ENCODE measurements around the gene STPG4. TPM values are rescaled to one million over a fixed set of nuclear protein-coding genes. Genes with fewer than 3 reads are reported as not detected.

STPG4 gene
- total RNA-seq, 1 donor from 2014 or later: not detected

DNA sequence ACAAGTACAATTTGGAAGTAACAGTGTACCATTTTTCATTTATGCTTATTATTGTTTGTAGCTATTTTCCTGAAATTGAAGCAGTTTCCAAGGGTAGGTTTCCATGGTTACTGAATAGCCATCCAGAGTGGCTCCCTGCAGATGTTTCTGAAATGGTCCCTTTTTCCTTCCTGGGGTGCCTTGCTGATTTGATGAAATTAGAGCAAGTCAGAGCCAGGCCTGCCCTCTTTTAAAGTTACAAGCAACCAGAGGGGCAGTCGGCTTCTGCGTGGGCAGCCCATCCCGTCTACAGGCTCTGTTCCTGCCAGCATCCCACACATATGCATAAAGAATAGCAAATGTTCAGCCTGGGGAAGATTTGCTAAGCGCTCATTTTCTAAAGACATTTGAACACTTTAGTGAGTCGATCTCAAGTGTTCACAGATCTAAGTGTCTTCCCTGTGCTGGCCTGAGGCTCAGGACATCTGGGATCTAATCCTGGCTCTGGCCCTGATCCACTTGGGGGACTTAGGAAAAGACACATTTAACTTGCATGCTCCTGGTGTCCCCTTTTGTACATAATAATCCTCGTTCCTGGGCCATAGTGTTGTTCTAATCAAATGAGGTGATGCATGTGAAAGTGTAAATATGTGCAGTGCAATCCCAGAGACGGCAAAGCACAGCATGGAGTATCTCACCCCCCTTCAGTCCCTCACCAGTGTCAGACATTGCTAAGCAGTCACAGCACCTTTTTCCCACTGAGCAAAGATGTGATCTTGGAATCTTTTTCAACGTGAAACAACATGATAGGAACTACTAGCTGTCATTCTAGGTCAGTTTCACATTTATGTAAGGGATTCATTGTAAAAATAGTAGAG is 92.2 kb downstream of the STPG4 start:
- DNase-seq (ENCODE audit: low read depth): no peak
- H3K27me3 ChIP-seq (ENCODE audit: control insufficient read depth, insufficient read depth, low read length): no peaks in the 10 kb centered on the region
- no peaks in the 10 kb centered on the region for H3K36me3 ChIP-seq (ENCODE audit: control insufficient read depth, insufficient read depth, low read length)
- no peak overlapping the region for H3K4me3 ChIP-seq (ENCODE audit: low read depth, low read length)
- TF ChIP-seq, protein P1, sequence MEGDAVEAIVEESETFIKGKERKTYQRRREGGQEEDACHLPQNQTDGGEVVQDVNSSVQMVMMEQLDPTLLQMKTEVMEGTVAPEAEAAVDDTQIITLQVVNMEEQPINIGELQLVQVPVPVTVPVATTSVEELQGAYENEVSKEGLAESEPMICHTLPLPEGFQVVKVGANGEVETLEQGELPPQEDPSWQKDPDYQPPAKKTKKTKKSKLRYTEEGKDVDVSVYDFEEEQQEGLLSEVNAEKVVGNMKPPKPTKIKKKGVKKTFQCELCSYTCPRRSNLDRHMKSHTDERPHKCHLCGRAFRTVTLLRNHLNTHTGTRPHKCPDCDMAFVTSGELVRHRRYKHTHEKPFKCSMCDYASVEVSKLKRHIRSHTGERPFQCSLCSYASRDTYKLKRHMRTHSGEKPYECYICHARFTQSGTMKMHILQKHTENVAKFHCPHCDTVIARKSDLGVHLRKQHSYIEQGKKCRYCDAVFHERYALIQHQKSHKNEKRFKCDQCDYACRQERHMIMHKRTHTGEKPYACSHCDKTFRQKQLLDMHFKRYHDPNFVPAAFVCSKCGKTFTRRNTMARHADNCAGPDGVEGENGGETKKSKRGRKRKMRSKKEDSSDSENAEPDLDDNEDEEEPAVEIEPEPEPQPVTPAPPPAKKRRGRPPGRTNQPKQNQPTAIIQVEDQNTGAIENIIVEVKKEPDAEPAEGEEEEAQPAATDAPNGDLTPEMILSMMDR (IDR thresholded peaks at IDR 0.05; ENCODE audit: insufficient read depth, low read length, poor library complexity, severe bottlenecking): no peak

DNA sequence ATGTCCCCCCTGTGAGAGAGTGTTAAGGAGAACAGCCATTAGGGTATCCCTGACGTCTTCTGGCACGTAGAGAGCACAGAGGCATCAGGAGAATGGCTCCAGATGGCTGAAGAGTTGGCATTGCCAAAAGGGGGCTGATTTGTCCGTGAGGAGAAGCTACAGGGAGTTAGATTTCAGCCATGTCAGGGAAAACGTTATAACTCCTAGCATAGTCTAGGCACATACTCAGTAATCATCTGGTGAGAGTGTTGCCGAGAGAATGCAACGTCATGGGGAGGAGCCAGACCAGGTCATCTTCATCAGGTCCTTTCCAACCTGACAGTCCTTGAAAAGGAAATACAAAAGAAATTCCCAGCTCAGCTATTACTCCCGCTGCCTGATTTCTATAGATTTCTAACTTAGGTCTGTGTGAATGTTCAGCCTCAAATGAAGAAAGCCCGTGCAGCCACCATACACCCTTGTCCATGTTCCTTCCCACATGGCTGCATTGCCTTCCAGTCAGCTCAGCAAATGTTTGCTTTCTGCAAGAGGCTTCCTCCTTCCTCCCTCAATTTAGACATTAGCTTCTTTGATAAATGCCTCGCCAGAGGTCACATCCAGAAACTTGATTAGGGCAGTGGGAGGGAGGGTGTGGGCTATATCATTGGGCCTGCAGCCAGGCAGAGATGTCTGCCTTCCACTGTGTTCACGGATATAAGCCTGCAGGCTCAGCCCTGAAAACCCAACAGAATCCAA is 93.0 kb downstream of the STPG4 start:
- Histone ChIP-seq H3K4me3 (ENCODE audit: low read depth, low read length) (no peak overlapping the region), H3K27me3 (ENCODE audit: control insufficient read depth, insufficient read depth, low read length) (no peaks in the 10 kb centered on the region), H3K36me3 (ENCODE audit: control insufficient read depth, insufficient read depth, low read length) (no peaks in the 10 kb centered on the region)
- TF ChIP-seq, protein P1 (IDR thresholded peaks at IDR 0.05; ENCODE audit: insufficient read depth, low read length, poor library complexity, severe bottlenecking): no peak
- no peak for DNase-seq (ENCODE audit: low read depth)

DNA sequence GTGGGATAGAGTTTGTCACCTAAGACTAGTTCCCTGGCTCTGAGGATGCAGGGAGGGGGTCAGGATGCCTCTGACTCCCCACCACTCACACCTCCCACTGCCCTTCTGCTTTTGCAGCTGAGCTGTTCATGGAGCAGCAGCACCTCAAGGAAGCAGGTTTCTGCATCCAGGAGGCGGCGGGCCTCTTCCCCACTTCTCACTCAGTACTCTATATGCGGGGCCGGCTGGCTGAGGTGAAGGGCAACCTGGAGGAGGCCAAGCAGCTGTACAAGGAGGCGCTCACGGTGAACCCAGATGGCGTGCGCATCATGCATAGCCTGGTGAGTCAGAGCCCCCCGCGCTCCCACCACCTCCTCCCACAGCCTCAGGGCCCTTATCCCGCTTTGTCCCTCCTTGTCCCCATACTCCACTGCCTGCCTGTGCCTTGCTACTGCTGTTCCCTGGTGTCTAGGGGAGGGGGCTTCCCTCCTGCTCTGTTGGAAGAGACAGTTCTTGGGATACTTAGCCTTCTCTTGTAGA is 94.4 kb downstream of the STPG4 start:
- TF ChIP-seq, protein P1 (IDR thresholded peaks at IDR 0.05; ENCODE audit: insufficient read depth, low read length, poor library complexity, severe bottlenecking): no peak
- Histone ChIP-seq H3K4me3 (ENCODE audit: low read depth, low read length) (no peak overlapping the region), H3K36me3 (ENCODE audit: control insufficient read depth, insufficient read depth, low read length) (no peaks in the 10 kb centered on the region), H3K27me3 (ENCODE audit: control insufficient read depth, insufficient read depth, low read length) (no peaks in the 10 kb centered on the region)
- DNase-seq (ENCODE audit: low read depth): no peak

DNA sequence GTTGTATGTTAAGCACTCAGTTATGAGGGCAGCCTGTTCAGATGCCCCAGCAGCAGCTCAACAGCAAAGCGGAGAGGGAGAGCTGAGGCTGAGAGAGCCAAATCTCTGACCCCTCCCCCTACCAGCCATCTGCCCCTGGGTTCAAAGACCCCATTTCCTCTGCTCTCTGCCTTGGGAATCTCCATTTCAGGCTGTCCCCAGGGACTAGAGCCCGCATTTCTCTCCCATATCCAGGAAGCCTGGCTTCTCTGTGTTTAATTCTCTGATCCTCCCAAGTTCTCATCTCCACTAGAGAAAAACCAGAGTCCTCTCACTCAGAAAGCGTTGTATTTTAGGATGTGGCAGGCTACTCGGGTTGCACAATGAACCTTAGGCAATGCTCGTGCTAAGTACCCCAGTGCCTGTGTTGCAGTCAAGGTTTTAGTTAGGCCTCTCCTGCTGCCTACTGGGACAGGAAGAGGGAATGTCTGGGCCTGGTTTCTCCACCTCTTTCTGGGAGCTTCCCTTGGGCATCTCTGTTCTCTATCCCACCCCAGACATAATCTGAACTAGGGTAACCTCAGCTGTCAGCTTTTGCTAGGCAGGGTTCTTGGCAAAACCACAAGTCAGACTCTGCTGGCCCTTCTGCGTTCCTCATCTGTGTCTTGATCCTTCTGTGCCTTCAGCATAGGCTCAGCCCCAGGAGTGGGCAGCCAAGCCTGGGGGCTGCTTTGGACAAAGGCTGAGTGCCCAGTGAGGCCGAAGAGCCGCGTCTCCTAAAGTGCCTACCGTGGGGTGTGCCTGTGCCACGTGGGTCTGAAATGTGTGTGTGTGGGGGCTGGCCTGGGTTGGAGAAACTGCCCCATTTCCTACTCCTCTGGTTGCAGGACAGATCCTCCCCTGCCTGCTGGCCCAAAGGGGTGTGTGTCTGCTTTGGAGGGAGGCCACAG is 96.8 kb downstream of the STPG4 start:
- TF ChIP-seq, protein P1 (IDR thresholded peaks at IDR 0.05; ENCODE audit: insufficient read depth, low read length, poor library complexity, severe bottlenecking): no peak
- H3K27me3 ChIP-seq (ENCODE audit: control insufficient read depth, insufficient read depth, low read length): no peaks in the 10 kb centered on the region
- H3K36me3 ChIP-seq (ENCODE audit: control insufficient read depth, insufficient read depth, low read length): no peaks in the 10 kb centered on the region
- no peak for DNase-seq (ENCODE audit: low read depth)
- no peak overlapping the region for H3K4me3 ChIP-seq (ENCODE audit: low read depth, low read length)

DNA sequence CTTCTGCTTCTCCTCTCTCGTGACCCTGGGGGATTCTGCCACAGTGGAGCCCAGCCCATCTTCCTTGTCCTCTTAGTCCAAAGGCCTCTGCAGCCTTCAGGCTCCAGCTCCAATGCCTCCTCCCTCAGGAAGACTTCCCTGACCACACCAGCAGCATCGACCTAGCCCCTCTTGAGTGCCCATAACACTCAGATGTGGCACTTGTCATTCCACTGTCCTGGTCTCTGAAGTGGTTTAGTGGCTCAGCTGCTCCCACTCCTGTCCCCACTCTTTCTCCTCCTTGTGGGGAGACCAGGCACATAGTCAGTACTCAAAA is 97.5 kb downstream of the STPG4 start:
- no peak for DNase-seq (ENCODE audit: low read depth)
- H3K4me3 ChIP-seq (ENCODE audit: low read depth, low read length): no peak overlapping the region
- H3K36me3 ChIP-seq (ENCODE audit: control insufficient read depth, insufficient read depth, low read length): no peaks in the 10 kb centered on the region
- TF ChIP-seq, protein P1 (IDR thresholded peaks at IDR 0.05; ENCODE audit: insufficient read depth, low read length, poor library complexity, severe bottlenecking): no peak
- no peaks in the 10 kb centered on the region for H3K27me3 ChIP-seq (ENCODE audit: control insufficient read depth, insufficient read depth, low read length)

Measured in kidney epithelial cell (primary cell).